ENCODE data around the gene TMEM179.

GRCh38 chr14:104554088-104554607 lies 50.4 kb downstream of the TMEM179 start:
- no peak for TF ChIP-seq POLR2A (IDR thresholded peaks at IDR 0.05; ENCODE audit: low read depth, low read length)
- no peak for TF ChIP-seq USF1 (IDR thresholded peaks at IDR 0.05; ENCODE audit: borderline replicate concordance, extremely low read length, insufficient read depth, low read depth, low read length)
- TF ChIP-seq EP300 (IDR thresholded peaks at IDR 0.05; ENCODE audit: borderline replicate concordance in 1 of 2, control insufficient read depth in 1 of 2, low read depth in 2 of 2, low read length in 2 of 2): no peak
- TF ChIP-seq CTCF (IDR thresholded peaks at IDR 0.05 in 2 of 3, conservative IDR thresholded peaks at IDR 0.05 in 1 of 3; ENCODE audit: control insufficient read depth in 2 of 3, extremely low read depth in 1 of 3, insufficient read depth in 1 of 3, low read depth in 3 of 3, low read length in 3 of 3): no peak
- TF ChIP-seq MTA2 (IDR thresholded peaks at IDR 0.05; ENCODE audit: low read depth): no peak
- no peak for TF ChIP-seq FOS (IDR thresholded peaks at IDR 0.05; ENCODE audit: borderline replicate concordance, extremely low read depth, insufficient read length)
